Ishikawa (cell line): Measurements from ENCODE around the gene LRRC4.

Experiments used
- CEBPB ChIP-seq: IDR thresholded peaks from 2 replicates; pipeline ENCODE4 v1.6.1; 2012
- EGR1 ChIP-seq: IDR thresholded peaks from 2 replicates; pipeline ENCODE4 v1.6.1; 2012
- EP300 ChIP-seq: IDR thresholded peaks from 2 replicates; pipeline ENCODE4 v1.6.1; 2012; ENCODE audit warnings: borderline replicate concordance
- FOXM1 ChIP-seq: IDR thresholded peaks from 2 replicates; pipeline ENCODE4 v1.6.1; 2012; ENCODE audit warnings: low read depth, borderline replicate concordance
- NFIC ChIP-seq: IDR thresholded peaks from 2 replicates; pipeline ENCODE4 v1.6.1; 2012
- RAD21 ChIP-seq: IDR thresholded peaks from 2 replicates; pipeline ENCODE4 v1.6.1; 2012; ENCODE audit warnings: low read depth
- TAF1 ChIP-seq: IDR thresholded peaks from 2 replicates; pipeline ENCODE4 v1.6.1; 2012; ENCODE audit warnings: low read depth, mild to moderate bottlenecking
- TCF12 ChIP-seq: IDR thresholded peaks from 2 replicates; pipeline ENCODE4 v1.6.1; 2012; ENCODE audit warnings: low read depth
- TEAD4 ChIP-seq: IDR thresholded peaks from 2 replicates; pipeline ENCODE4 v1.6.1; 2012
- YY1 ChIP-seq: IDR thresholded peaks from 2 replicates; pipeline ENCODE4 v1.6.1; 2012; ENCODE audit warnings: low read depth
- ZBTB7A ChIP-seq: IDR thresholded peaks from 2 replicates; pipeline ENCODE4 v1.6.1; 2012; ENCODE audit warnings: low read depth
- TF ChIP-seq, protein P1 (sequence below): IDR thresholded peaks from 2 replicates; pipeline ENCODE4 v1.6.1; 2012
- TF ChIP-seq, protein P2 (sequence below): IDR thresholded peaks from 2 replicates; pipeline ENCODE4 v1.6.1; 2012; ENCODE audit warnings: low read depth, mild to moderate bottlenecking
- TF ChIP-seq, protein P3 (sequence below): IDR thresholded peaks from 2 replicates; pipeline ENCODE4 v1.6.1; 2012

DNA sequence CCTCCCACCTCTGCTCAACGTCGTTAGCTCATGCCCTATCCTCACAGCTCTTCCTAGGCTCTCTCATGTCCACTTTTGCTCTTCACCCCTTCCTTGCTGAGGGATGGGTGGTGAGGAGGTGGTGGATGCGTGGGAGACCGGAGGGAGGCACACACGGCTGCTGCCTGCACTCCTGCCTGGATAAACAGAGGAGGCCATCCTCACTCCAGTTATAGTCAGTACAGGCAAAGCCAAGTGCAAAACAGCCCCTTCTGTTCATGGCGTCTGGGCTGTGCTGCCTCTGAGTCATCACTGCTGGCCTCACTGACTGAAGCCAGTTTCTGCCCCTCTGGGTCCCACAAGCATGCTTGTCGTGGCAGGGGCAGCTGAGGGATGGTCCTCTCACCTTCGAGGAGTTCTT, 31.9 kb upstream of the LRRC4 start:
- TF ChIP-seq TAF1, result no peak
- no peak for TF ChIP-seq EGR1
- TF ChIP-seq CEBPB, result no peak
- no peak for TF ChIP-seq YY1
- TF ChIP-seq, protein P1, sequence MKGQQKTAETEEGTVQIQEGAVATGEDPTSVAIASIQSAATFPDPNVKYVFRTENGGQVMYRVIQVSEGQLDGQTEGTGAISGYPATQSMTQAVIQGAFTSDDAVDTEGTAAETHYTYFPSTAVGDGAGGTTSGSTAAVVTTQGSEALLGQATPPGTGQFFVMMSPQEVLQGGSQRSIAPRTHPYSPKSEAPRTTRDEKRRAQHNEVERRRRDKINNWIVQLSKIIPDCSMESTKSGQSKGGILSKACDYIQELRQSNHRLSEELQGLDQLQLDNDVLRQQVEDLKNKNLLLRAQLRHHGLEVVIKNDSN, result no peak
- TF ChIP-seq FOXM1, result no peak
- no peak for TF ChIP-seq TCF12
- no peak for TF ChIP-seq EP300
- TF ChIP-seq RAD21, result no peak
- TF ChIP-seq, protein P2, sequence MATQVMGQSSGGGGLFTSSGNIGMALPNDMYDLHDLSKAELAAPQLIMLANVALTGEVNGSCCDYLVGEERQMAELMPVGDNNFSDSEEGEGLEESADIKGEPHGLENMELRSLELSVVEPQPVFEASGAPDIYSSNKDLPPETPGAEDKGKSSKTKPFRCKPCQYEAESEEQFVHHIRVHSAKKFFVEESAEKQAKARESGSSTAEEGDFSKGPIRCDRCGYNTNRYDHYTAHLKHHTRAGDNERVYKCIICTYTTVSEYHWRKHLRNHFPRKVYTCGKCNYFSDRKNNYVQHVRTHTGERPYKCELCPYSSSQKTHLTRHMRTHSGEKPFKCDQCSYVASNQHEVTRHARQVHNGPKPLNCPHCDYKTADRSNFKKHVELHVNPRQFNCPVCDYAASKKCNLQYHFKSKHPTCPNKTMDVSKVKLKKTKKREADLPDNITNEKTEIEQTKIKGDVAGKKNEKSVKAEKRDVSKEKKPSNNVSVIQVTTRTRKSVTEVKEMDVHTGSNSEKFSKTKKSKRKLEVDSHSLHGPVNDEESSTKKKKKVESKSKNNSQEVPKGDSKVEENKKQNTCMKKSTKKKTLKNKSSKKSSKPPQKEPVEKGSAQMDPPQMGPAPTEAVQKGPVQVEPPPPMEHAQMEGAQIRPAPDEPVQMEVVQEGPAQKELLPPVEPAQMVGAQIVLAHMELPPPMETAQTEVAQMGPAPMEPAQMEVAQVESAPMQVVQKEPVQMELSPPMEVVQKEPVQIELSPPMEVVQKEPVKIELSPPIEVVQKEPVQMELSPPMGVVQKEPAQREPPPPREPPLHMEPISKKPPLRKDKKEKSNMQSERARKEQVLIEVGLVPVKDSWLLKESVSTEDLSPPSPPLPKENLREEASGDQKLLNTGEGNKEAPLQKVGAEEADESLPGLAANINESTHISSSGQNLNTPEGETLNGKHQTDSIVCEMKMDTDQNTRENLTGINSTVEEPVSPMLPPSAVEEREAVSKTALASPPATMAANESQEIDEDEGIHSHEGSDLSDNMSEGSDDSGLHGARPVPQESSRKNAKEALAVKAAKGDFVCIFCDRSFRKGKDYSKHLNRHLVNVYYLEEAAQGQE, result no peak
- TF ChIP-seq ZBTB7A, result no peak
- TF ChIP-seq, protein P3, sequence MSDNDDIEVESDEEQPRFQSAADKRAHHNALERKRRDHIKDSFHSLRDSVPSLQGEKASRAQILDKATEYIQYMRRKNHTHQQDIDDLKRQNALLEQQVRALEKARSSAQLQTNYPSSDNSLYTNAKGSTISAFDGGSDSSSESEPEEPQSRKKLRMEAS, result no peak
- TF ChIP-seq NFIC, result no peak
- TF ChIP-seq TEAD4, result no peak
